HG02798 (cell line): ENCODE data around the gene ING3.

Experiments
- ATAC-seq: cut with Tn5 transposase; IDR thresholded peaks from one replicate; pipeline ENCODE4 v1.9.1; 2021; ENCODE audit warnings: mild to moderate bottlenecking; ENCODE audit not compliant: unreplicated experiment, poor library complexity

ING3 gene

DNA sequence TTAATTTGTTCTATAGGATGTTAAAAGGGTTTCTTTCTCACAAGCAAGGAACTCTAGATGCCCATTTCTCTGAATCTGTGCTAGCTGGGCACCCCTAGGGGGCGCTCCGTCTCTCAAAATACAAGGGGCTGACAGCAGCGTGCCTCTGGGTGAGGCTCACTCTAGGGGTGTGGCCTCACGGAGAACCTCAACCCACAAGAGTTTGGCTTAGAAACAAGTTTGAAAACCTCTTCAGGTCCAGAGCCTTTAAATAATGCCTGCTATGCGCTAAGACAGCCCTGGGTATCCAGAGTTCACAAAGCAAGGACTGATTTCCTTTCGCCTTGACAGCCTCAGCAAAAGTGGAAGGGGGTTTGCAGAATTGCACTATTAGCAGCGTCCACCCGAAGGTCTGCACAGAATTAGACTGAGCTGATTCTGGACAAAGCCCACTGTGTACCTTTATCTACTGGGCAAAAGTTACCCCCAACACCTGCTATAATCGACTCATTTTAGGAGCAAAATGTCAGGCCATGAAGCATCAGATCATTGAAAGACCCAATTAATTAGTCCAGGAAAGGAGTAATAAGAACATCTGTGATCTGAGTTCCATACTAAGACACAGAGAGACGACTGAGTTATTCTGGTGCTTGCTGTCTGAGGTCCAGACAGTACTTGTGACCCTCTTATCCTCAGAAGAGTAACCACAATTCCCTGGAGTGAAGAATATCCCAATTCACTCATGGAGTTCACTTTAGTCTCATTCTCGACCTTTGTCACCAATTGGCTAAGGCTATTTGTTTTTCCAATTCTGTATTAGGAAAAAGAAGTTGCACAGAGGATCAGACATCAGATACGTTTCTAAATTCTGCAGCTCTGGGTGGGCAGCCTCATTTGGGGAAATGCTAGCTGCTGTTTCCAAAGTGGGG is 37.4 kb downstream of the ING3 start:
- peak; percentile 95 for ATAC-seq

DNA sequence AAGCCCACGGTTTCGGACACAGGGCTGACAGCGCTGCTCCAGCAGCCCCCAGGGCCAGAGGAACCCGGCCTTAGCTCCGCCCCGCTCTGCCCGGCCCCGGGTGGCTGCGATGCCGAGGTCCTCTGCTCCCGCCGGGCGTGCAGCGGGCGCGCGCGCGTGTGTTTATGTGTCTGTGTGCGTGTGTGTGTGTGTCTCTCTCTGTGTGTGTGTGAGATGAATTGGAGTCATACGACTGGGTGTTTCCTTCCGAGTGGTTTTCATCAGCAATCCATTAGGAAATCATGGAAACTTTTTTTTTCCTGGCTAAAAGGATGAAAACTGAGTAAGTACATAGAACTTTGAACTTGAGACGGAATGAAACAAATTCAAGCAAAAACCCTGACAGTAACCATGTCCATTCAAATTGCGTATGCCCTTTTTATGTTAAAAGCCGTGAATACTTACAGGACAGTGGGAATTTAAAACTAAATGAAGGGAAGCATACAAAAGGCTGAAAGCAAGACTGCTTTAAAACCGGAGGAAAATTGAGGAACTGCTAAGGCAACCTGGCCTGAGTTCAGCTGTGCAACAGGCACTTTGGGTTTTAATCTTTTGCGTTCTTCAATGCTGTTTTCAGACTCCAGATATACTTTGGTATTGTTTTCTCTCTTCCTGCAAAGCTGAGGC is 38.1 kb downstream of the ING3 start, which contains the start of gene CPED1:
Gene CPED1 (plus strand): TSS at position 121 of the 666 bp plus-strand sequence. CDS start 911 bp downstream, outside the sequence.
- peak; percentile 64 for ATAC-seq

DNA sequence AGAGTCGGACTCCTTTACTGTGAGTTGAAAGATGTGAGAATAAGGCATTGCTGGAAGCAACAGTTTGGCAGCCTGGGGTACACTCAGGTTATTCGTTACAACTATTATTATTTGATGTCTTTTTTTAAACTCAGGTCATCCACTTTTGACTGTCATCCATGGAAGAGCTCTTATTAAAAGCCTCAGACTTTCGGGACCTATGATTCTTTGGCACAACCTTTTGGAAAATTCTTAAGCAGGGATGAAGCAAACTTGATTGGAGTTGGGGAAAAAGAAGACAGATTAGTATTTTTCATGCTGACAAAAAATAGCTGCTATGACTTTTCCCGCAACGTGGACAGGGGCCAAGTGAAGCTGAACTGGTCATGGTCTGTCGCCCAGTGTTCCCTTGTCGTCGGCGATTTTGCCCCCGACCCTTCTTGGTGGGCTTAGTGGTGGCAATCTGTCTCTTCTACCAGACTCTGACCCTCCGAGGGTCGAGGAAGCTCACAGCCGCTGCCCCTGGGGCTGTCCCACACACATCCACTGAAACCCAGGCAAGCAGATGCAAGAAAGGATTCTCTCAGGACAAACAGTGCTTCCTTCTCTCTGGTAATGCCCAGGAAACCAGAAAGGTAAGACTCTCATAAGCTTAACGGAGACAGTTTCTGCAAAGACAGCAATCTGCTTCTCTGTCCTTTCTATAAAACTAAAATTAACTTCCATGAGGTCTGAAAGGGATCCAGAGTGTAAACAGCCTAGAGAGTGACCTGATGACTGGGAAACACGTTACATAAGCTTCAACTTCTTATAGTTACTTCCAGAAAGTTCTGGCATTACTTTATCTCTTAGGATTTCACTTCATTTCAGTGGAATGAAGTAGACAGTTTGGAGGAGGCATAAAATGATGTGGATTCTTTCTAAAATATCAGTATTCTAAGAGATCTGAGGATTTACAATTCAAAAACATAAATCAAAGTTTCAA is 39.0 kb downstream of the ING3 start:
- ATAC-seq, result no peak

DNA sequence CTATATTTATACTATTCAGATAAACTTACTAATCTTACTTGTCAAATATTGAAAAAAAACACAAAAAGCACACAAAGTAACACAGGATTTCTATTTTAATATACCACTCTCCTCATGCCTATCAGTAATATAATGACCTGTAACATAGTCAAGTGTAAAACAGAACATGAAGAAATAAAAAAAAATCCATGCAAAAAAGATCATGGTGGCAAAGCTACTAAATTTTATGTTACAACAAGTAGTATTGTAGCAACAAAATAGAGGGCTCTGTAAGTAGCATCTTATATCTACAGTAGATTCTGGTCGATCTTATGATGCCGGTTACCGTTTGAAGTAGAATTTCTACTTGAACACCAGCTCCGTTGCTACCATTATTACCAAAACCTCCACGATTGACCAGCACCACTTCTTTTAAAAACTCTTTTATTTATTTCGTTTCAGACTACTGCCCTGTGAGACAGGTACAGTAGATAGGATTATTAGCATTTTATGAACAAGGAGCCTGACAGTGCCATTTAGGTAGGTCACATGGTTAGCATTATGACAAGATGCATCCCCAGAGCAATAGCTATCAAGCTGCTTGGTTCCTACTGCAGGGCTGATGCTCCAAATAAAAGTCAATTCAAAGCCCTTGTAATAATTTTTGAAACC is 40.0 kb downstream of the ING3 start:
- ATAC-seq, result no peak

DNA sequence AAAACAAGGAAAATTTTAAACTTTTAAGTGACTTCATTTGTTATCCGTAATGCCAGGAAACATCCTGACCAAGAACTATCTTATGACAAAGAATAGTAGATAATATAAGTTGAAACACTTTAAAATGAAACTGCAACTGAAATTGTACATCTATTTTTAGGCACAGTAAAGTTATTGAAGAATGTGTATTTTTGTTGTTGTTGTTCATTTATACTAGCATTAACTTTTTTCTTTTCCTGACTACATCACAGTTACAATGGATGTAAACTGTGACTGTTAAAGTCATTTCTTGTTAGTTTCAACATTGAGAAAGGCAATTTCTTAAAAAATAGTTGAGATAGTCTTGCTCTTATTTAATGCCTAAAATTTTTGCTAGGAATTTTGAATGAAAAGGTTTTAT is 40.6 kb downstream of the ING3 start:
- ATAC-seq, result peak; percentile 20

DNA sequence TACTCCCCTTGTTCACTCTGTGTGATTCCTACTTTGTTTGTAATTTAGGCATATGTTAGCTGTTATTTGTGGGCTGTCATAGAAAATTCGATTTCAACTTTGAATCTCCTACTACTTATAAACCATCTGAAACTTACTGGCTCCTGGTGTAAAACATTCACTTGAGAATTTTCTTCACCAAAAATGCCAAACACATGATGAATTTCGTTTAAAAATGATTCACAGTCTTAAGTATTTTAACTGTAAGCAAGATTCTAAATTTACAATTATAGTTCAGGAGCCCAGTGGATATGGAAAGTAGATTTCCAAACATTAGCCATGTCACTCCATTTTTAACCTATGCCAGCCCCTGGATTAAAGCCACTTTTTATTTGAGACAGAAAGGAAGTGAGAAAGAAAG is 41.0 kb downstream of the ING3 start:
- no peak for ATAC-seq

DNA sequence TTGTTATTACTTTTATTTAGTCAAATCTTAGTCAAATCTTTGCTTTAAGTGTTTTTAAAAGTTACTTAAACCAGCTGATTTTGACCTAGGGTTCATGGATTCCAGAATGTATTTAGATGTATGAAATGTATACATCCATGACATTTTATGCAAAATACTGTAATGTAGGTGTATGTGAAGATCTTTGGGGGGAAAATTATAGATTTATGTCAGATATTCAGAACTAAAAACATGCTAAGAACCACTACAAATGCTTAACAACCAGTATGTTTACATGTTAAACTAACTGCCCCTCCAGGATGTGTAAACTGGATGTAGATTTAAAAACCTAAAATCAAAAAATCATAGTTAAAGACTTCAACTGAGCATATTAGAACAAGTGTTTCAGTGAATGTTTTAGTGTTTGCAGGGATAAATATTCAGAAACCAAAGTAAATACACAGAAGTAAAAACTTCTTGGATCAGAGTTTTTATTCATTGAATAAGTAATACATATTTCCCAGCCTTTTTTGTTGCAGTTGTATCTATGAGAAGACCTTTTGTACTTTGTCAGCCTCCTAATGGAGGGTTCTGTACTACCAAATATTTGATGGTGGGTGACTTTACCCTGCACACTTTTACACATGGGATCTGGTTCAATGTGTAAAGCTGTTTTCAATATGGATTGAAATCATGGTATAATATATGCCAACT is 41.8 kb downstream of the ING3 start:
- ATAC-seq, result no peak

DNA sequence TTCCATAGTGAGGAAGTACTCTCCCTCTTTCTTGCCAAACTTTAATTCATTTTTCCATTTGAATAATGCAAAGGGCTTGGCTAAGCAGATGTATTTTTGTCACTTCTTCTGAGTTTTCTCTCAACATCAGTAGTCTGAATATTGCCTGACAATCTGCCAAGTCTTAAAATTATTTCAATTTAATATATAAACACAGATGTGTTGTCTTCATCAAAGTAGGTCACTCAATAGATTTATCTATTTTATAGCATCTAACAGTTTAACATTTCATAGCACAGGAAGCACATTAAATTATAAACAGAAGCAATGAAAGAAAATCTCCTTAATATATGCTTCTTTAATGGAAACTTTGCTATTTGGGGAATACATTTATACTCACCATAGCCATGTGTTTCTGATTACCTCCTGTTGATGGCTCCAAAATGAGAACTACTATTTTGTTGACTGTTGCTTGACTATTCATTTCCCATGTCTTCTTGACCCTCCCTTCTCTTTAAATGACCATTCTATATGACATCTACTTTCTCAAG is 42.5 kb downstream of the ING3 start:
- ATAC-seq, result no peak

DNA sequence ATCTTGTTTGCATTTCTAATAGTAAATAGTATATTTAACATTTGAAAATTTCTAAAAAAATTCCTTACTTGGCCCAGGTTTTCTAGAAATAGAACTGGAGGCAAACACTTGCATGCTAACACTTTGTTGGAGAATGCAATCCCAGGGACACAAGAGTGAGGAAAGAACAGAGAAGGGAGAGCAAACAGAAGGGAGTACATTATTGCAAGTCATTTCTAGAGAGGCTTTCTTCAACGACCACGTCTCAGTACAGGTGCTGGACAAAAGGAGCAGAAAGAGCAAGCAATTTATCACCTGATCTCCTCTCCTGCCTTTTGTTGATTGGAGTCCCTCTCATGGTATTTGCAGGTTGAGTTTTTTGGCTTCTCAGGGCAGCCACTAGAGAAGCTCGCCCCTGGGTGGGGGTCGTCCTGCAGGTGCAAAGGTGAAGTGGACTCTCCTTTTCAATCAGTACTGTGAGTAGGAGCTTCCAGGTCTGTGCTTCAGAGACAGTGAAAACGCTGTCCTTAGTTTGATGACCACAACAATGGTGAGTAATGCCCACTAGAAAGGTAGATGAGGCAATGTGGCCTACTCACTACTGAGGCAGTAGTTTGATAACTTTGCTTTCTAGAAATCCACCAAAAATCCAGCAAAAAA is 43.1 kb downstream of the ING3 start:
- ATAC-seq, result no peak

DNA sequence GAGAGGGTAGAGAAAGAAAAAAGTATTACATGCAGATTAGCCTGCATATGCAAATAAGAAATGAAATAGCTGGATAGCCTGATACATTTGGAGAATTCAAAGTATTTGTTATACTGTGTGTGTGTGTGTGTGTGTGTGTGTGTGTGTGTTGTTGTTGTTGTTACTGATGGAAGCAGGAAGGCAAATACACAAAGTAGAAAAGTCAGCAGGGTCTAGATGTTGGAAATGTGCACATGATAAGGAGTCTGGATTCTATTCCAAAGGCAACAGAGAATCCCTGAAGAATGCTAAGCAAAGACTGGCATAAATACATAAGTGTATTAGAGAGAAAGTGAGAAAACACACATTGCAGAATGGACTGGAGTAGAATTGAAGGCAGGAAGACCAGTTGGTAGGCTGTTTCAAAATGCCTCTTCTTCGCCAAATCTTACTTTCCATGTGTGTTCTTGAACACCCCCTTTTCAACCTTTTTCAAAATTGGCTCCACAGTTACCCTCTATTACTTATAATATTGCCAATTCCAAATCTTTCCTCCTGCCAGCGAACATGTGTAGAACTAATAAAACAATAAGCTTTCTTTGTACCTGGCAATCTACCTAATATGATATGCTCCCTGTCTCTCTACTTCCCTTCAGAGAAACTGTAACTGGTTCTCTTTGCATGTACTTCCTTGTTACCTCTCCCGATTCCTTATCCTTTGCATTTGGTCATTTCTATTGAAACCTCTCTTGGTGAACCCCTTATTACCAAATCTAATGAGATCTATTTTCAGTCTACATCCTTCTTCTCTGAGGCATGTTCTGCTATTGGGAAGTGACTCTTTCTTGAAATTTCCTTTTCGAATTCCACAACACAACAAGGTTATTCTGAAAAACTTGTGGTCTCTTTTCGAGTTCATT is 44.2 kb downstream of the ING3 start:
- no peak for ATAC-seq

DNA sequence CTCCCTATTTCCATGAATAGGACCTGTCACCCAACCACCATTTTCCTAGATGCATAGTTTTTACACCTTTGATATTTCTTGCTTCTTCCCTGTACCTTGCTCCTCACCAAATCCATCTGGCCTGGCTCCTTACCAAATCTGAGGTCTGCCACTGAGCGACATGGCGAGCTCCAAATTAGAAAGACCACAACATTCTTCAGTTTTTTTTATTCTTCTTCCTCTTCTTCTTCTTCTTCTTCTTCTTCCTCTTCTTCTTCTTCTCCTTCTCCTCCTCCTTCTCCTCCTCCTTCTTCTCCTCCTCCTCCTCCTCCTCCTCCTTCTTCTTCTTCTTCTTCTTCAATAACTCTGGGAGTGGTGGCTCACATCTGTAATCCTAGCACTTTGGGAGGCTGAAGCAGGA is 45.1 kb downstream of the ING3 start:
- no peak for ATAC-seq

DNA sequence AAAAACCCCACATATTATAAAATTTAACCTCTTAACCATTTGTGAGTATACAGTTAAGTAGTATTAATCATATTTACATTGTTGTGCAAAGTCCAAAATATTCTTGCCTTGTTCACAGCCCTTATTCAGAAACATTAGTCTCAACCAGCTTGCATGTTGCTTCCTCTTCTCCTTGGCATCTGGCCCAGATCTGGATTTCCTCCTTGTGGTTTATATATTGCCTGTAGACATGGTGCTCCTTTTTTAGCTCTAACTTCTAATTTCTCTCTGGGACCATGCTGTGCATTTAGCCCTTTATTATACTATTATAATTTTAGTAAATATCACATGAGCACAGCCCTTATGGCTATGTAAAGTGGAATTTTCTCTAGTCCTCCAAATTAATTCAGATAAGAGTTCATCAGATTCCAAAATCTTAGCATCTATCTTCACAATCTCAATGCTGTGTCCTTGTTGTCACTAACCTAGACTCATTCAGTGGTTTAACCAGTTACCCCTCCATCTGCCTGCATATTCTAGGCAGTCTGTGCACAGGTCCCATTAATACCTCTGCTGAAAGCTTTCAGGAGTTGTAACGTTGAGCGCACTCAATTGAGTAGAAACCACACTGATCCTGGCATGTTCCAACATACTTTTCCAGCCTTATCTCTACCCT is 45.9 kb downstream of the ING3 start:
- ATAC-seq, result peak; percentile 41

DNA sequence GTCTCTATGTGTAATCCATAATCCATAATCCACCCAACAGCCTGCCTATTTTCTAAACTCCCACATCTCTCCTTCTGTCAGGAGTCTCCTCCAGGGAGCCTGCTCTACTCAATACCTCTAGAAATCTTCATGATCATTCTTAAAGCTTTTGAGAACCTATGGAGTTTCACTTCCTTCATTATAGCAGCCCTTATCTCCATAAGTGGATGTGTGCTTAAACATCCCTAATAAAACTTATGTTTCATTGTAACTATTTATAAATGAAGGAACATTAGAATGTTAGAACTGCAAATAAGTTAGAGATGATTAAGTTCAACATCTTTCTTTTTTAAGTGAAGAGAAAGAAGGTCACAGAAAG is 46.4 kb downstream of the ING3 start:
- no peak for ATAC-seq

DNA sequence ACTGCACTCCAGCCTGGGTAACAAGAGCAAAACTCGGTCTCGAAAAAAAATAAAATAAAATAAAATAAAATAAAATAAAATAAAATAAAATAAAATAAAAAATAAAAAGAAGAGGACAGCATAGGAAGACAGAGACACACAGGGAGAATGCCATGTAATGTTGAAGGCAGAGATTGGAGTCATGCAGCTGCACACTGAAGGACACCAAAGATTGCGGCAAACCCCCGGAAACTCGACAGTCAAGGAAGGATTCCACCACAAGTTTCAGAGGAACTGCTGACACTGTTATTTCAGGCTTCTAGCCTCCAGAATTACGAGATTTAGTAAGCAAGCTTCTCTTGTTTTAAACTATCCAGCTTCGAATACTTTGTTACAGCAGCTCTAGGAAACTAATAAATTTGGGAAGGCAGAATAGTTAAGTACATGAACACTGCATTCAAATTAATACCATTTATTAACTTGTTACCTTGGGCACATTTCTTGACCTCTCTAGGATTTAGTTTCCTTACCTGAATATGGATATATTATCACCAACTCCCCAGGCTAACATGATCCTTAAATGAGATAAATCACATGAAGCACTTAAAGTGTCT is 47.4 kb downstream of the ING3 start:
- no peak for ATAC-seq

DNA sequence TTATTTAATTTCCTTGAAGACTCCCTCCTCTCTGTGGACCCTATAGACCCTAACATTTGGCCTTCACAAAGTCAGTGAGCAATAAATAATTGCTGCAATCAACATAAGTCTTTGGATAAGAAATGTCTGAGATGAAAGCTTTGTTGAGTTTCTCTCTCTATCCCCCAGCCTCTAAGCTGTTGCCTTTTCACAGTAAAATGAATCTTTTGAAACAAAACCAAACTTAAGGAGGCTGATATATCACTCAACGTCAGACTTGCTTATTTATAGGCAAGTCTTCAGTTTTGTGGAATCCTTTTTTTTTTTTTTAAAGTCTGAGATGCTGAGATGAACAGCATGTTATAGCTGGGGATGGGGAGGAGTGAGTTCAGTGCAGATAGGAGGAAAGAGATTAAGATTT is 47.9 kb downstream of the ING3 start:
- ATAC-seq, result no peak

DNA sequence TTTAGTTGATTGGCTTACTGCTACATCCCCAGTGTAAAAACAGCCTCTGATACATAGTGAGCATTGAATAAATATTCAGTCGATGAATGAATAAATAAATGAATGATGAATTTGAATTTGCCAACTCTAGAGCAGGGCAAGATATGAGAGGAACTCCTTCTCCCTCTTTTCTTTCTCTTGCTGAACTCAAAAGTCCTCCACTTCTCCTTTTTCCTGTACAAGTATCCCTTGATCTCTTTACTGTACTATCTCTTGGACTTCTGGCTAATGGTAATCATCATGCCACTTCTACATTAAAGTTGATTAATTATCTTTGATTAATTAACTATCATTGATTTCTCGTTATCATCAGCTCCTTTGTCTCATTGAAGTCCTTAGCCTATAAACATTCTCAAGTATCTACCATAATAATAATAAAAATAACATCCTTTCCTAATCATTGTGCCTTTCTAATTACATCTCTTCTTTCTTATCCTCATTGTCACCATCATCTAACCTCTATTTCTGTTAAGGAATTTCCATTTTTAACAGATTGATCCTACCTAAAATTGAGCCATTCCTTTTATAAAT is 48.5 kb downstream of the ING3 start:
- ATAC-seq, result no peak
